HepG2 (cell line): ENCODE results near the gene SH3D21. TPM values are rescaled to one million over a fixed set of nuclear protein-coding genes. Genes with fewer than 3 reads are reported as not detected.

Experiments
- ATF1 ChIP-seq: IDR thresholded peaks from 2 replicates; pipeline ENCODE4 v1.6.1; 2016; ENCODE audit warnings: mild to moderate bottlenecking, control low read depth
- GABPB1 ChIP-seq: IDR thresholded peaks from 2 replicates; pipeline ENCODE4 v1.6.1; 2016; ENCODE audit warnings: mild to moderate bottlenecking, missing genetic modification reagents, moderate library complexity, missing compliant biosample characterization
- MXD4 ChIP-seq: IDR thresholded peaks from 2 replicates; pipeline ENCODE4 v1.6.1; 2016; ENCODE audit warnings: mild to moderate bottlenecking, missing biosample characterization, missing genetic modification reagents
- NFIC ChIP-seq: IDR thresholded peaks from 2 replicates; pipeline ENCODE4 v1.6.1; 2012; ENCODE audit warnings: mild to moderate bottlenecking, low read length, inconsistent platforms
- NR2F1 ChIP-seq, 2 experiments: fragments of 450-650 bp in 1 of 2; formaldehyde crosslinking in 1 of 2; IDR thresholded peaks; 2 replicates each; pipeline versions ENCODE4 v1.5.0 to v1.6.1; 2016 to 2020; ENCODE audit warnings: mild to moderate bottlenecking in 1 of 2, missing compliant biosample characterization in 1 of 2, missing genetic modification reagents in 1 of 2, moderate library complexity in 1 of 2
- POLR2A ChIP-seq, 2 experiments: IDR thresholded peaks; 2 replicates each; pipeline ENCODE4 v1.6.1; 2011; ENCODE audit warnings: low read depth in 2 of 2, low read length in 2 of 2, mild to moderate bottlenecking in 1 of 2, moderate library complexity in 1 of 2; ENCODE audit not compliant: insufficient read depth in 1 of 2
- PRPF4 ChIP-seq: fragments of 200-400 bp; formaldehyde crosslinking; IDR thresholded peaks from 2 replicates; pipeline ENCODE4 v1.6.1; 2016; ENCODE audit warnings: low read length, low read depth; ENCODE audit not compliant: poor library complexity, severe bottlenecking
- SETDB1 ChIP-seq: sonication (generic); formaldehyde crosslinking; IDR thresholded peaks from 2 replicates; pipeline ENCODE4 v1.5.1; 2020; ENCODE audit warnings: missing genetic modification reagents, mild to moderate bottlenecking, borderline replicate concordance
- SIN3A ChIP-seq: IDR thresholded peaks from 2 replicates; pipeline ENCODE4 v1.6.1; 2011; ENCODE audit warnings: low read depth, mild to moderate bottlenecking, control low read depth, low read length, borderline replicate concordance
- SIX4 ChIP-seq: sonication (generic); formaldehyde crosslinking; IDR thresholded peaks from 2 replicates; pipeline ENCODE4 v1.4.0; 2020; ENCODE audit warnings: missing genetic modification reagents
- SRY ChIP-seq: sonication (generic); formaldehyde crosslinking; IDR thresholded peaks from 2 replicates; pipeline ENCODE4 v1.8.0; 2022; ENCODE audit warnings: mild to moderate bottlenecking, missing genetic modification reagents
- TAF1 ChIP-seq: sonication (generic); formaldehyde crosslinking; IDR thresholded peaks from 2 replicates; pipeline ENCODE4 v1.4.0; 2020; ENCODE audit warnings: missing genetic modification reagents
- YEATS2 ChIP-seq: sonication (generic); formaldehyde crosslinking; IDR thresholded peaks from 2 replicates; pipeline ENCODE4 v1.4.0; 2020; ENCODE audit warnings: missing genetic modification reagents, borderline replicate concordance
- ZFY ChIP-seq: sonication (generic); formaldehyde crosslinking; IDR thresholded peaks from 2 replicates; pipeline ENCODE4 v1.4.0; 2020; ENCODE audit warnings: missing genetic modification reagents
- ZNF317 ChIP-seq: sonication (generic); formaldehyde crosslinking; IDR thresholded peaks from 2 replicates; pipeline ENCODE4 v1.5.0; 2020; ENCODE audit warnings: mild to moderate bottlenecking, missing genetic modification reagents
- ZNF337 ChIP-seq: sonication (generic); formaldehyde crosslinking; IDR thresholded peaks from 2 replicates; pipeline ENCODE4 v1.5.1; 2020; ENCODE audit warnings: missing genetic modification reagents, low read depth, mild to moderate bottlenecking, borderline replicate concordance
- ZNF546 ChIP-seq: sonication (generic); formaldehyde crosslinking; conservative IDR thresholded peaks from 2 replicates; pipeline ENCODE4 v1.8.1; 2023; ENCODE audit warnings: mild to moderate bottlenecking, missing genetic modification reagents
- ZNF629 ChIP-seq: sonication (generic); formaldehyde crosslinking; conservative IDR thresholded peaks from 2 replicates; pipeline ENCODE4 v1.5.0; 2020; ENCODE audit warnings: missing genetic modification reagents
- ZSCAN12 ChIP-seq: sonication (generic); formaldehyde crosslinking; IDR thresholded peaks from 2 replicates; pipeline ENCODE4 v1.9.0; 2021; ENCODE audit warnings: mild to moderate bottlenecking, missing genetic modification reagents
- ZSCAN9 ChIP-seq: IDR thresholded peaks from 2 replicates; pipeline ENCODE4 v1.6.1; 2016; ENCODE audit warnings: borderline replicate concordance
- polyA plus RNA-seq, 8 experiments: library from polyadenylated mRNA; depleted of rRNA in 3 of 8; stranded (reverse) in 7 of 8; unstranded in 1 of 8; fragments of >200 nt; fragmentation: Illumina TruSeq in 4 of 8; extraction: Trizol in 4 of 8; gene quantifications; 2 replicates each; pipeline versions ENCODE4 v1.2.1 to v1.2.3, GENCODE V29; 2011 to 2016; ENCODE audit warnings: low read depth in 4 of 8, missing spikeins in 1 of 8, mixed read lengths in 1 of 8; ENCODE audit not compliant: insufficient read depth in 1 of 8
- total RNA-seq, 5 experiments: library from RNA; depleted of rRNA; stranded (reverse); fragments of >200 nt; fragmentation: Illumina TruSeq; extraction: Trizol; gene quantifications; 2 replicates each; pipeline ENCODE4 v1.2.3, GENCODE V29; 2016; ENCODE audit warnings: low read depth in 1 of 5
- TF ChIP-seq, protein P1 (sequence below): sonication (generic); formaldehyde crosslinking; IDR thresholded peaks from 2 replicates; pipeline ENCODE4 v1.8.0; 2022; ENCODE audit warnings: missing genetic modification reagents, mild to moderate bottlenecking, moderate library complexity, borderline replicate concordance
- TF ChIP-seq, protein P2 (sequence below): sonication (generic); formaldehyde crosslinking; IDR thresholded peaks from 2 replicates; pipeline ENCODE4 v1.4.0; 2020; ENCODE audit warnings: missing genetic modification reagents
- TF ChIP-seq, protein P3 (sequence below): sonication (generic); formaldehyde crosslinking; IDR thresholded peaks from 2 replicates; pipeline ENCODE4 v1.8.1; 2023; ENCODE audit warnings: mild to moderate bottlenecking, missing genetic modification reagents
- TF ChIP-seq, protein P4 (sequence below): sonication (generic); formaldehyde crosslinking; IDR thresholded peaks from 2 replicates; pipeline ENCODE4 v1.5.0; 2020; ENCODE audit warnings: mild to moderate bottlenecking, missing genetic modification reagents, borderline replicate concordance

Gene SH3D21
- total and polyA plus RNA-seq, 2 of the 13 experiments (the other 11 are each of a cell fraction or from before 2014, with no cell fraction given), result 5.1 to 8.6 TPM

DNA sequence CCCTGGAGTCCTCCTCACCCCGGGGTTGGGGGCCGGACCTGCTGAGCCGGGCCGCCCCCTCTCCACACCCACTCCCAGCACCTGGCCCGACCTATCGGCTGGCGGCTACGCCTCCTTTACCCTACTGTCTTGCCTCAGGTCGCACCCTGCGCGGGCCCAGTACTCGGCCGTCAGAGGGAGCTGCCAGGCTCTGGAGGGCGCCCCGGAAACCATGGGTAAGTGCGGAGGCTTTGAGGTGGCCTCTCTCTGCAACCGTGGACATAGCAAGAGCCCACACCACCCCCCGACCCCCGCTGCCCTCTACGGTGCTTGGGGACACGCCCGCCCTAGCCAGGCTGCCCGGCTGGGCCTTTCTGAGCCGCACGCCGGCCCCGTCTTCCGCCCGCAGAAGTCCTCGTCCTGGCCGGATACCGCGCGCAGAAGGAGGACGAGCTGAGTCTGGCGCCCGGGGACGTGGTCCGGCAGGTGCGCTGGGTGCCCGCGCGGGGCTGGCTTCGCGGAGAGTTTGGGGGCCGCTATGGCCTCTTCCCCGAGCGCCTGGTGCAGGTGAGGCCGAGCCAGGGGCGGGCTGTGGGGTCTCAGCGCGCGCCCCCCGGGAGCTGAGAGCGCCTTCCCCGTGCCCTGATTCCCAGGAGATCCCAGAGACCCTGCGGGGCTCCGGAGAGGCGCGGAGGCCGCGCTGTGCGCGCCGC lies at the start of gene SH3D21 (continued):
- no peak for TF ChIP-seq ZSCAN12
- TF ChIP-seq ZNF317 (CRISPR knock-in tag), result no peak
- peak; percentile 76 for TF ChIP-seq ZFY (CRISPR knock-in tag)
- peak; percentile 44 for TF ChIP-seq TAF1 (CRISPR knock-in tag)
- TF ChIP-seq SRY (CRISPR knock-in tag), result peak; percentile 66; the same call in 1 of the 2 replicates
- TF ChIP-seq GABPB1 (CRISPR knock-in tag), result peak; percentile 60; the same call in 1 of the 2 replicates
- 0 out of 2 replicates have a peak, but pooled peaks have one; percentile 8 for TF ChIP-seq SIX4
- TF ChIP-seq ZNF629 (CRISPR knock-in tag), result no peak; the same call in 1 of the 2 replicates
- no peak for TF ChIP-seq ATF1 (CRISPR knock-in tag)
- TF ChIP-seq YEATS2 (CRISPR knock-in tag), result no peak
- TF ChIP-seq SETDB1, result no peak
- no peak; the same call in 1 of the 2 replicates for TF ChIP-seq MXD4
- no peak for TF ChIP-seq NR2F1 (CRISPR knock-in tag; IDR thresholded peaks at IDR 0.05)
- no peak for TF ChIP-seq SIN3A
- no peak for TF ChIP-seq NFIC
- TF ChIP-seq ZNF337 (CRISPR knock-in tag), result 0 out of 2 replicates have a peak, but pooled peaks have one; percentile 22
- TF ChIP-seq, protein P1, sequence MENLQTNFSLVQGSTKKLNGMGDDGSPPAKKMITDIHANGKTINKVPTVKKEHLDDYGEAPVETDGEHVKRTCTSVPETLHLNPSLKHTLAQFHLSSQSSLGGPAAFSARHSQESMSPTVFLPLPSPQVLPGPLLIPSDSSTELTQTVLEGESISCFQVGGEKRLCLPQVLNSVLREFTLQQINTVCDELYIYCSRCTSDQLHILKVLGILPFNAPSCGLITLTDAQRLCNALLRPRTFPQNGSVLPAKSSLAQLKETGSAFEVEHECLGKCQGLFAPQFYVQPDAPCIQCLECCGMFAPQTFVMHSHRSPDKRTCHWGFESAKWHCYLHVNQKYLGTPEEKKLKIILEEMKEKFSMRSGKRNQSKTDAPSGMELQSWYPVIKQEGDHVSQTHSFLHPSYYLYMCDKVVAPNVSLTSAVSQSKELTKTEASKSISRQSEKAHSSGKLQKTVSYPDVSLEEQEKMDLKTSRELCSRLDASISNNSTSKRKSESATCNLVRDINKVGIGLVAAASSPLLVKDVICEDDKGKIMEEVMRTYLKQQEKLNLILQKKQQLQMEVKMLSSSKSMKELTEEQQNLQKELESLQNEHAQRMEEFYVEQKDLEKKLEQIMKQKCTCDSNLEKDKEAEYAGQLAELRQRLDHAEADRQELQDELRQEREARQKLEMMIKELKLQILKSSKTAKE (CRISPR knock-in tag), result no peak
- TF ChIP-seq PRPF4, result no peak
- TF ChIP-seq, protein P2, sequence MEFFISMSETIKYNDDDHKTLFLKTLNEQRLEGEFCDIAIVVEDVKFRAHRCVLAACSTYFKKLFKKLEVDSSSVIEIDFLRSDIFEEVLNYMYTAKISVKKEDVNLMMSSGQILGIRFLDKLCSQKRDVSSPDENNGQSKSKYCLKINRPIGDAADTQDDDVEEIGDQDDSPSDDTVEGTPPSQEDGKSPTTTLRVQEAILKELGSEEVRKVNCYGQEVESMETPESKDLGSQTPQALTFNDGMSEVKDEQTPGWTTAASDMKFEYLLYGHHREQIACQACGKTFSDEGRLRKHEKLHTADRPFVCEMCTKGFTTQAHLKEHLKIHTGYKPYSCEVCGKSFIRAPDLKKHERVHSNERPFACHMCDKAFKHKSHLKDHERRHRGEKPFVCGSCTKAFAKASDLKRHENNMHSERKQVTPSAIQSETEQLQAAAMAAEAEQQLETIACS (CRISPR knock-in tag), result no peak
- peak; percentile 16 to 68; a peak in 2 of 4 replicates for TF ChIP-seq POLR2A (IDR thresholded peaks at IDR 0.05; ENCODE audit: insufficient read depth in 1 of 2, low read depth in 2 of 2, low read length in 2 of 2)
- no peak for TF ChIP-seq ZSCAN9 (CRISPR knock-in tag)
- TF ChIP-seq ZNF546 (CRISPR knock-in tag), result no peak
- TF ChIP-seq, protein P3, sequence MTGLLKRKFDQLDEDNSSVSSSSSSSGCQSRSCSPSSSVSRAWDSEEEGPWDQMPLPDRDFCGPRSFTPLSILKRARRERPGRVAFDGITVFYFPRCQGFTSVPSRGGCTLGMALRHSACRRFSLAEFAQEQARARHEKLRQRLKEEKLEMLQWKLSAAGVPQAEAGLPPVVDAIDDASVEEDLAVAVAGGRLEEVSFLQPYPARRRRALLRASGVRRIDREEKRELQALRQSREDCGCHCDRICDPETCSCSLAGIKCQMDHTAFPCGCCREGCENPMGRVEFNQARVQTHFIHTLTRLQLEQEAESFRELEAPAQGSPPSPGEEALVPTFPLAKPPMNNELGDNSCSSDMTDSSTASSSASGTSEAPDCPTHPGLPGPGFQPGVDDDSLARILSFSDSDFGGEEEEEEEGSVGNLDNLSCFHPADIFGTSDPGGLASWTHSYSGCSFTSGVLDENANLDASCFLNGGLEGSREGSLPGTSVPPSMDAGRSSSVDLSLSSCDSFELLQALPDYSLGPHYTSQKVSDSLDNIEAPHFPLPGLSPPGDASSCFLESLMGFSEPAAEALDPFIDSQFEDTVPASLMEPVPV (CRISPR knock-in tag), result peak; percentile 56; the same call in 1 of the 2 replicates
- TF ChIP-seq, protein P4, sequence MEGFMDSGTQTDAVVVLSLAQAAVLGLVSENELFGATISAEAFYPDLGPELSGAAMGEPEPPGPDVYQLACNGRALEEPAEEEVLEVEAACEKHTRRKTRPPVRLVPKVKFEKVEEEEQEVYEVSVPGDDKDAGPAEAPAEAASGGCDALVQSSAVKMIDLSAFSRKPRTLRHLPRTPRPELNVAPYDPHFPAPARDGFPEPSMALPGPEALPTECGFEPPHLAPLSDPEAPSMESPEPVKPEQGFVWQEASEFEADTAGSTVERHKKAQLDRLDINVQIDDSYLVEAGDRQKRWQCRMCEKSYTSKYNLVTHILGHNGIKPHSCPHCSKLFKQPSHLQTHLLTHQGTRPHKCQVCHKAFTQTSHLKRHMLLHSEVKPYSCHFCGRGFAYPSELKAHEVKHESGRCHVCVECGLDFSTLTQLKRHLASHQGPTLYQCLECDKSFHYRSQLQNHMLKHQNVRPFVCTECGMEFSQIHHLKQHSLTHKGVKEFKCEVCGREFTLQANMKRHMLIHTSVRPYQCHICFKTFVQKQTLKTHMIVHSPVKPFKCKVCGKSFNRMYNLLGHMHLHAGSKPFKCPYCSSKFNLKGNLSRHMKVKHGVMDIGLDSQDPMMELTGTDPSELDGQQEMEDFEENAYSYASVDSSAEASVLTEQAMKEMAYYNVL (CRISPR knock-in tag), result no peak; the same call in 1 of the 2 replicates
